GM21576 (cell line): ENCODE measurements around the gene SCGB1C1.
A peak's percentile ranks its signal among the peaks of the same experiment; 100 is the strongest.
"Not testable (repeated sequence)": the region's sequence is repeated elsewhere in the genome, so short reads cannot be mapped to it uniquely, and the experiment has no call there.

ENCODE experiments used
- ATAC-seq: cut with Tn5 transposase; IDR thresholded peaks from one replicate; pipeline ENCODE4 v1.9.1; 2021; ENCODE audit warnings: mild to moderate bottlenecking, moderate library complexity; ENCODE audit not compliant: unreplicated experiment

The SCGB1C1 gene

DNA sequence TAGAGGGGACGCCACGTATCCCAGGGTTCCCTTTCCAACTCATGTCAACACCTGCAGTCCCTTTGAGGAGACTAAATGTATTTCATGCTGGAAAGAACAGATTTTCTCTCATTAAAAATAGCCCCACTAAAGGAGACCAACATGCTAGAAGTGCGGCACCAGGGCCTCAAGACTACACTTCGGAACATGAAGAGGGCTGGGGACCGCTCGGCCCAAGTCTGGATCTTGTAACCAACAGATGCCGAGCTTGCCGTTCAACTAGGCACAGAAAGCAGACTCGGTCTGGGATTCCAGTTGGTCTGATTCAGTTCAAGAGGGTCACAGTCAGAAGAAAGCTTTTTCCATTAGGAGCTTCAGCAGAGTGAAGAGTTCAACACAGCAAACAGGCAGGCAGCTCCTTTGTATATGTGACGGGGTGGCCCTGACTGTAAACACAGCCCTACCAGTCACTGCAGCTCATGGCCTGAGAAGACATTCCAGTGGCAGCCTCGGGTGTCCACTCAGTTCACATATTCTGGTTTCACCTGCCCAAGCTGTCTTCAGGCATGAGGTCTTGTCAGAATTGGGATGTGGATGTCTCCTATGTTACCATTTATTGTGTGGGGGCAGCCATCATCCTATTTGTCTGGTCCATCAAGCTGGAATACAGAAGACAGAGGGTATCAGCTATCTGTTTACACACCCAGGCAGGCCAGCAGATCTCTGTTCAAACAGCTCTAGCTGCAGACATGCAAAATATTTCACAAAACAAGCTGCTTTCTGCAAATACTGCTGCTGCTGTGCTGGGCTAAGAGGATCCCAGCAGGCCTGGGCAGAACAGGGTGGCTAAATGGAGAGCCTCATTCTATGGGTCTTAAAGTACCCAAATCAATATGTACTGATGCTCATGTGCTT lies 23.4 kb downstream of the SCGB1C1 start:
- no peak for ATAC-seq

DNA sequence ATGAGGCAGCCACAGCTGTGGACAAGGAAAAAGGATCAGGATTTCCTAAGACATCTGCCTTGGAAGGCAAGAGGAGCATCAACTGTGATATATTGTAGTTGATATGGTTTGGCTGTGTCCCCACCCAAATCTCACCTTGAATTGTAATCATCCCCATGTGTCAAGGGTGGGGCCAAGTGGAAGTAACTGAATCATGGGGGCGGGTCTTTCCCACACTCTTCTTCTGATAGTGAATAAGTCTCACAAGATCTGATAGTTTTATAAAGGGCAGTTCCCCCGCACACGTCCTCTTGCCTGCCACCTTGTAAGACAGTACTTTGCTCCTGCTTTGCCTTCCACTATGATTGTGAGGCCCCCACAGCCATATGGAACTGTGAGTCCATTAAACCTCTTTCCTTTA lies 24.8 kb downstream of the SCGB1C1 start:
- no peak for ATAC-seq

DNA sequence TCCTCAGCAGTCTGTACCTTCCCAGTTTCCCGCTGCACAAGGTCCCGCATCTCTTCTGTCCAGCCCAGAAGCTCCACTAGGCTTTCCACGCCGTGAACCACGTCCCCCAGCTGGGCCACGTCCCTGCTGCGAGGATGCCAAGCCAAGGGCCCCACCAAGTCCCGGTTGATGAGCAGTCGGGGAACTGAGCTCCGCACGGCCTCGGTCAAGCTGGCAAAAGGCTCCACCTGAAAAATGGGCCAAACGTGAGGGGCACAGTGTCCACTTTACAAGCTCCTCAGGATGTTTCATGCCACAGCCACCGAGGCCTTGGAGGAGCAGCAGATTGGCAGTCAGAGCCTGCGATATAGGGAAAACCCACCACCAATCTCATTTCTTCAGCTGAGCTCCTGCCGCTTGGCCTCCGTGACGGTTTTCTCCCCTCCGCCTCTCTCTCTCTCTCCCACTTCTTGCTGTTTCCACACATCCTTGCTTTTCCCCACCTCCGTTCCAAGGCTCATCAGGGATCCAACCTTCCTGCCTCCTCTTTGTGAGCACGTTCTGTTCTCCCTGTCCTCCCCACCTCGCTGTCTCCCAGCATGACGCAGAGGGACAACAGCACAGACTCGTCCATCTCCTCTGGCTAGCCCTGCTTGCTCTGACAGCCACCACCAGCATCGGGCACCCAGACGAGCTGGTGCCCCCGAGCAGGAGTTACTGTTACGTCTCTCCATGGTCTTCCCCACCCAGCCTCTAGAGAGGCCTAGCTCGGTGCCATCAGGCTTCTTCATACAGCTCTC lies 26.1 kb downstream of the SCGB1C1 start:
- ATAC-seq: no peak

DNA sequence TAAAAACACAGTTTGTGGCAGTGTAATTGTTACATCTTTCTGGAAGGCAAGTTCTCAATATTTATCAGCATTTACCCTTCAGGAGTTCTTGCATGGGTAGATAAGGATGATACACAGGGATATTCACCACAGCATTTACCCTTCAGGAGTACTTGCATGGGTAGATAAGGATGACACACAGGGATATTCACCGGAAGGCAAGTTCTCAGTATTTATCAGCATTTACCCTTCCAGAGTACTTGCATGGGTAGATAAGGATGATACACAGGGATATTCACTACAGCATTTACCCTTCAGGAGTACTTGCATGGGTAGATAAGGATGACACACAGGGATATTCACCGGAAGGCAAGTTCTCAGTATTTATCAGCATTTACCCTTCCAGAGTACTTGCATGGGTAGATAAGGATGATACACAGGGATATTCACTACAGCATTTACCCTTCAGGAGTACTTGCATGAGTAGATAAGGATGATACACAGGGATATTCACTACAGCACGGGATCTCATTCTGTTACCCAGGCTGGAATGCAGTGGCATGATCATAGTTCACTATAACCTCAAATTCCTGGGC lies 27.9 kb downstream of the SCGB1C1 start:
- not testable (repeated sequence) for ATAC-seq

DNA sequence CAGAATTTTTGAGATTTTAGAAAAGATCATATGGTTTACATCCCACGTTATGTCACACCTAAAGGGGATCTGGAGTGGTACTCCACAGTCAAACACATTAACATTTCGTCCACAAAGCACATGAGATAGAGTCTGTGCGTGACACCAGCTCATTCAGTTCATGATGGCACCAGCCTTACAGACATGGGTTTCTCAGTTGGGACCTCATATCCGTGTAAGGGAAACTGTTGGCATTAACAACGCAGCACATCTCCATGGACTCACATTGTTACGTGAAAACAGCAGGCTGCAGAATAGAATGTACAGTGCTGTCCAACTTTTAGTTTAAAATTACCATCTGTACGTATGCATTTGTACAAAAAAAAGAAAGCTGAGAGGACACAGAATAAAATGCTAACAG lies 28.7 kb downstream of the SCGB1C1 start:
- no peak for ATAC-seq

DNA sequence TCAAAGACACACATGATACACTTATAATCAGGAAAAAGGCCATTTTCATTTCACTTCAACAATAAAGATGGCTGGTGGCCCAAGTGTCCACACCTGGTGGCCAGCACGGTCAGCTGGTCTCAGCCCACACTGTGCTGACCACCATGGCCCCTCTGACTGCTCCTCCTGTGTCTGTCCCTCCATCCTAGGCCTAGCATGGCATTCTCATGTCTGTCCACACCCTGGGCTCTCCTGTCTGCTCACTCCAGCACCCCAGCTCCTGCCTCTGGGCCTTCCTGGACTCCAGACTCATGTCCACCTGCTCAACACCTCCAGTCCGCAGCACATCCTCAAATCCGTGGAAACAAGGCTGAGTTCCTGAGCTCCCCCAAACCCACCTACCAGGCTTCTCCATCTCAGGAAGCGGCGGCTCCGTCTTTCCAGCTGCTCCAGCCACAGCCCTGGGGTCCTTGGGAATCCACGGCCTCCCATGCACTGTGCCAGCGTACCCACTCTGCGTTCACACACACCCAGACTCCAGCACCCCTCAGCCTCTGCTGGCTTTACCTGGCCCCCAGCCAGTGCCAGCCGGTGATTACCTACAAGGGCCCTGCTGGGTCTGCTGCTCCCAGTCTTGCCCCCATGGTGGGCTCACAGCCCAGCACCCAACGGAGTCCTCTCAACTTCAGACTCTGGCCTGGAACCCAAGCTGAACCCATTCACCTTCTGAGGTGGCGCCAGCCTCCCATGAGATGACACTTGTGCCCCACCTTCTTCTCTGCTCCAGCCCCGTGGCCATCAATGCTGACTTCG lies 29.3 kb downstream of the SCGB1C1 start:
- no peak for ATAC-seq

DNA sequence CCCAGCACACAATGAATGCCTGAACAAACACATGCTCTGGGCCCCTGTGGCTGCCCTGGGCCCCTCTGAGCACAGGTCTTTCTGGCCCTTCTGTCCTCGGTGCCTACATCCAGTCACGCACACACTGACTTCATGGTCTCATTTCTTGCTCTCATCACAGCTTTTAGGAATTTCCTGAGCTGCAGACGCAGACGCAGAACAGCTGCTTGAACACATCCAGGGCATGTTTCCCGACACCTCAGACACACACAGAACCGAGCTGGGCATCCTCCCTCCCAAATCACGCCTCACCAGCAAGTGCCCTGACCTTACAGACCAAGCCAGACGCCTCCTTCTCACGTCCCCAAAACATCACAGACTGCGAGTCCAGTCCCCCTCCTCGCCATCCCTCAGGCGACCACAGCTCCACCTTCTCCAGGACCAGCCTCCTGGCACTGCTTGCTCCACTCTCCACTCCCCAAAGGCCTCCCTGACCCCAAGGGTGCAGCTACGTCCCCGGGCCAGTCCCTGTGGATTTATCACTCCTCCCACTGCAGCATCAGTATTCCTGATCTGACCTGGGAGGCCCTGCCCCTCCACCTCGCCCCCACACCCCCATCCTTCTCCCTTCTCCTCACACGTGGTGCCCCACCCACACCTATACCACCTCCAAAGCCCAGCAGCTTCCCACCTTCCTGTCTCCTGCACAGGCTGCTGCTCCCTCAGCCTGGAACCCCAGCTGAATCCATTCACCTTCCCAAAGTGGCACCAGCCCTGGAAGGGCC lies 30.3 kb downstream of the SCGB1C1 start:
- no peak for ATAC-seq

DNA sequence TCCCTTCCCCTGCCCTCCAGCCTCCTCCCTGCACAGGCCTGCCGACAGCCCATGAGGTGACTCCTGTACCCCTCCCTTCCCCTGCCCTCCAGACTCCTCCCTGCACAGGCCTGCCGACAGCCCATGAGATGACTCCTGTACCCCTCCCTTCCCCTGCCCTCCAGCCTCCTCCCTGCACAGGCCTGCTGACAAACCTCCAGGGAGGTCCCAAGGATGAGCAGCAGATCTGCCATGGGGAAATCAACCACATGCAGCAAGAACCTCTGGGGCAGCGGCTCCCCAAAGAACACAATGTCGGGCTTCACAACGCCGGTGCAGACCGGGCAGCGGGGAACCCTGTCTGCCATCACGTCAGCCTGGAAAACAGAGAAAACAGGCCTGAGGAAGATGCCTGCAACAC lies 31.0 kb downstream of the SCGB1C1 start:
- no peak for ATAC-seq

DNA sequence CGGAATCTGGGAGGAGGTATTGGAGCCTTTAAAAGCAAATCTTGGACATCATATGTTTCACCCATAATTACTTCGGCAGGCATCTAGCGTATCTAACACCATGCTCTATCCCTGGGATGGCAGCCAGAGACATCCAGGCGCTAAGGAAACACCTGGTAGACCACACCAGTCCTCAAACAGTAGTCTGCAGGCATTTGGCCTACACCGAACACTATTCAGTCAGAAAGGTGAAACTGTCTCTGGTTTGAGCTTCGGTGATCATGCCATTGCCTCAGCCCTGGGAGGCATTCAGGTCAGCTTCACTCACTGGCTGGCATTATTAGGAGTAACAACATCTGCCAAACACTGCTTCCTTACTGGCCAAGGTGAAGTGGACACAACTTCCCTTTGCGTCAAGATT lies 31.5 kb downstream of the SCGB1C1 start:
- no peak for ATAC-seq

DNA sequence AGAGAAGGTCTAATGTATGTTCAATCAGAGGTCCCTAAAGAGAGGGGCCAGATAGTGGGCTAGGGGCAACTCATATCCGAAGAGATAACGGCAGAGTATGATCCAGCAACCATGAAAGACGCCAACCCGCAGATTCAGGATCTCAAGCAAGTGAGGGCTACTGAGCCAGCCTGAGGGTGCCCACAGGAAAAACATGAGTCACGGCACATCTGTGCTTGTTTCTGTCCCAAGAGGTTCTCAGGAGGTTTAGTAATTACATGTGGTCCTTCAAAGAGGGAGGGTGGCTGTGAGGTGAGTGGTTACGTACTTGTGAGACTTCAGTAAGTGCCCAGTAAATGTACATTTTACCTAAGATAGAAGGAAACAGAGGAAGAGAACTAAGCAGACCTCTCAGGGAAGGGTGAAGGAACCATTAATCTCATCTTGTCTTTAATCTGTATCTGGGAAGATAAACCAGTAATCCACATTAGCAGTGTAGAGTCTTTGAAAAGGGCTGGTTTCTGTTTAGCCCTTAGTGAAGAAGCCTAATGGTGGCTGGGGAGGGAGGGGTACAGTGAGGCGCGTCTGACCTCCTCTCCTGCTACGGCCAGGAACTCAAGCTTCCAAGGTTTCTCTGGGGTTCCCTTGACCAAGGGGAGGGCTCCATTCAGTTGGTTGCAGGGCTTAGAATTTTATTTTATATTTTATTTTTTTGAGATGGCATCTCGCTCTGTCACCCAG lies 33.0 kb downstream of the SCGB1C1 start:
- ATAC-seq: no peak

DNA sequence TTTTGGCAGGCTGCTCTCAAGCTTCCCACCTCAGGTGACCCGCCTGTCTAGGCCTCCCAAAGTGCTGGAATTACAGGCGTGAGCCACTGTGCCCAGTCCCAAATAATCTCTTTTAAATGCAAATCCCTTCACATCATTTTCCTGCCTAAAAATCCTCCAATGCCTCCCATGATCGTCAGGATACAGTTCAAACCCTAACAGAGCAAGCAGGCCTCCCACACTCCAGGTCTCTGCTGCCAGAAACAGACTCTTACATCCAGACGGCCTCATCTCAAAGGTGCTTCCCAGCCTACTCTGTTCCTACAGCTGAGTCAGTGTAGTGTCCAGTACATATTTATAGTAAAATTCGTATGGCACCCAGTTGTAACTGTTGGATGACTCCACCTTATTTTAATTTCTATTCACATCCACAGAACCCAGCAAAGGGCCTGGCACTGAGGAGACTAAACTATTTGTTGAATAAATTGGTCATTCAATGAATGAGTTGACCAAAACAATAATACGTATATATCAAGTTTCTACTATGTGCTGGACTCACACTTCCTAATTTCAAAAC lies 35.0 kb downstream of the SCGB1C1 start:
- no peak for ATAC-seq

DNA sequence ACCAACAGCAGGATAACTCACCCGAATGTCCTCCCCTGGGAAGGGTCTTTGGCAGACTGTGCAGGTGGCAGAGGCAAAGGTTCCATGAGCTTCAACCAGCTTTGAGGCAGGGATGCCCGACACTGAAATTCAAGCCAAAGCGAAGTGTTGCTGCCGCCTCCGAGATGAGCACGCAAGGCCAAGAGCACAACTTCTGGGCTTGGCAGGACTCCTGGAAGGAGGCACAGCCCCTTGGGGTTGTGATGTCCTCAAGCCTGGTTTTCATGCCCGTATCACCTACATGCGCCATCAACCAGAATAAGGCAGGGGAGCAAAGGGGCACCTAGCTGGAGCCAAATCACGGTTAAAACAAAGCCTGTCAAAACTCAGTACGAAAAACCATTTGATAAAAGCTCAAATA lies 37.6 kb downstream of the SCGB1C1 start:
- no peak for ATAC-seq

DNA sequence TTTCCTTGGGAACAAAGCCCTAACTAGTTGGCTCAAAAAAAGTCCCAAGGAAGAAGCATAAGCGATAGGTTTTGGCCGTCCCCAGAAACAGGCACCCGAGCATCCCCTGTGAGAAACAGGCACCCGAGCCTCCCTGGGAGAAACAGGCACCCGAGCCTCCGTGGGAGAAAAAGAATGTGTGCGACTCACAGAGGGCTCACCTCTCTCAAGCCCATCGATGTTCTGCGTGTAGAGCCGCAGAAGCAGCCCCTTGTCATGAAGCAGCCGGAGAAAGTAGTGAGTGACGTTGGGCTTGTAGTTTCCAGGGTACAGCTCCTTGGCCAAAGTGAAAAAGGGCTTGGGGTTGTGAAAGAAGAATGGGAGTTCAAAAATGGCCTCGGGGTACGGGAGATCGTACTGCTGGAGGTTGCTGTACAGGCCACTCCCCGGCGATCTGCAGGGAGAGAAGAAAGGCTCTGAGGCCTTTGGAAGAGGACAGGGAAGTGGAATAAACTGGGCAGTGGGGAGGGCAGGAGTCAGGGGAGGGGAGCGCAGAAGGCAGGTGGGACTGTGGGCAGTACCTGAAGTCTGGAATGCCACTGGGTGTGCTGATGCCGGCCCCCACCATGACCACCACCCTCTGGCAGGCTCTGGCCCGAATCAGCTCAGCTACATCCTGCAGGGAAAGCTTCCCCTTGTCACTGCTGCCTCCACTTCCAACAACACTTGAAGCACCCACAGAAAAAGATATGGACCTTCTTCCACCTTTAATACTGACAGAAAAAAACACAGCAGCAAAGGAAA lies 40.1 kb downstream of the SCGB1C1 start:
- ATAC-seq: no peak

DNA sequence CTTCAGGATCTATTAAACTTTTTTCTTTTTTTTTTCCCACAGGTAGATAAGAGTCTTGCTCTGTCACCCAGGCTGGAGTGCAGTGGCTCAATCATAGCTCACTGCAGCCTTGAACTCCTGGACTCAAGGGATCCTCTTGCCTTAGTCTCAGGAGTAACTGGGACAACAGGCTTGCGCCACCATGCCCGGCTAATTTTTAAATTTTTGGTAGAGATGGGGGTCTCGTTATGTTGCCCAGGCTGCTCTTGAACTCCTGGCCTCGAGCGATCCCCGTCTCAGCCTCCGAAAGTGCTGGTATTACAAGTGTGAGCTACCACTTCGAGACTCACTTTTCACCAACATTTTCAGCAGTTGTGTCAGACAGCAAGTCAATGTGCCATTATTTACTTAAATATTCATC lies 42.3 kb downstream of the SCGB1C1 start:
- ATAC-seq: no peak

DNA sequence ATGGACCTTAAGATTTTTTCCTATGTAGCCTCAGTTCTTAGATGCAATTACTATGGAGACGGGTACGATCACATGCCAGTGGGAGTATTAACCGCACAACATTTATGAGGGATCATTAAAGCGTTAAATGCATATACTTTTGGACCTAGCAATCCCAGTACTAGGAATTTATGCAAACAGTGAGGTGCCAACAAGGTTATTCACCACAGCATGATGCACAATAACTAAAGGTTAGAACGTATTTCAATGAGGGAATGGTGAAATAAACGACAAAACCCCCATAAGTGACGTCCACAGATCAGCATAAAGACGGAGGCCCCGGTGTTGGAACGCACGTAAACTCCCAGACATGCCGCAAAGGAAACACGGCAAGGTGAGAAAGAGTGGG lies 42.7 kb downstream of the SCGB1C1 start:
- no peak for ATAC-seq

DNA sequence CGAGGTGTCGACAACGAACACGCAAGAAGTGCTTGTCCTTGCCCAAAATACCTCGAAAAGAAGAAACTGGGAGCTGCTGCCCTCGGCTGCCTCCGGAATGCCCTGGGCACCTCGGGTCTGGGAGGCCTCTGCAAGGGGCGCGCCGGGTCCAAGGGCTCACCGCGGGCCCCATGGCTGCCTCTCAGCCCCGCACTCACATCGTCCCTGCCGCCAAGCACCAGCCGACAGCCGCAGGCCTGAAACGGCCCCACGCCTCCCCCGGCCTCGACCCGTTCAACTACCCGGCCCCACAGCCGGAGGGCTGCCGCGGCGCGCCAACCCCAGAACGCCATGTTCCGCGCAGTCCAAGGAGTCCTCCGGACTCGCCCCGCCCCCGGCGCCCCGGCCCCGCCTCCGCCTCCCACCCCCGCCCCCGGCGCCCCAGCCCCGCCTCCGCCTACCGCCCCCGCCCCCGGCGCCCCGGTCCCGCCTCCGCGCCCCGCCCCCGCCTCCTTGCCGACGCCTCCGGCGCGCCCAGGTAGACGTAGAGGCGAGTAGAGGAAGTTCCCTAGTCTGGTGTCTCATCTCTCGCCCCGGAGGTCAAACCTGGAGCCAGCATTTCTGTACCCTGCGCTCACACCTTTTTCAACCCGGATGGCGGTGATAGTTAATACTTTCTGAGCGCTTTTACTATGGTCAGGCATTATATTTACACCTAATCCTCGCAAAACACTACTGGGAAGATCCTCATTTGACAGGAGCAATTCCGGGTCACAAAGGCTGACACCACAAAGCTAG lies 43.3 kb downstream of the SCGB1C1 start, which contains the start of gene SIRT3:
Gene SIRT3 (minus strand): TSS at position 346 of the 777 bp plus-strand sequence. CDS start 14 bp downstream, at position 332.
- peak; percentile 69 for ATAC-seq
